Nephron (organoid): Measurements from ENCODE around the gene TPH2.
A peak's percentile ranks its signal among the peaks of the same experiment; 100 is the strongest.

Experiments
- H3K27ac Mint-ChIP-seq, 3 experiments: 2 replicates each; pipeline ENCODE4 v1.8.0; 2020; ENCODE audit warnings: mixed read lengths in 3 of 3, mild to moderate bottlenecking in 2 of 3, moderate library complexity in 1 of 3
- H3K27me3 Mint-ChIP-seq: 2 replicates; pipeline ENCODE4 v1.8.0; 2021; ENCODE audit warnings: low read depth, mild to moderate bottlenecking, moderate library complexity, mixed read lengths
- H3K36me3 Mint-ChIP-seq: 2 replicates; pipeline ENCODE4 v1.8.0; 2020; ENCODE audit warnings: low read depth, mixed read lengths
- H3K4me1 Mint-ChIP-seq: 2 replicates; pipeline ENCODE4 v1.8.0; 2020; ENCODE audit warnings: mixed read lengths
- H3K4me3 Mint-ChIP-seq, 3 experiments: 2 replicates each; pipeline ENCODE4 v1.8.0; 2020; ENCODE audit warnings: mild to moderate bottlenecking in 3 of 3, mixed read lengths in 3 of 3, moderate library complexity in 2 of 3
- H3K9me3 Mint-ChIP-seq: 2 replicates; pipeline ENCODE4 v1.8.0; 2020; ENCODE audit warnings: mixed read lengths
- CTCF ChIP-seq, 3 experiments: fragments of 200-600 bp; sonication (generic); IDR thresholded peaks; one replicate each; pipeline ENCODE4 v1.5.0; 2021; ENCODE audit warnings: antibody characterized with exemption in 3 of 3; ENCODE audit not compliant: unreplicated experiment in 3 of 3

TPH2 gene

DNA sequence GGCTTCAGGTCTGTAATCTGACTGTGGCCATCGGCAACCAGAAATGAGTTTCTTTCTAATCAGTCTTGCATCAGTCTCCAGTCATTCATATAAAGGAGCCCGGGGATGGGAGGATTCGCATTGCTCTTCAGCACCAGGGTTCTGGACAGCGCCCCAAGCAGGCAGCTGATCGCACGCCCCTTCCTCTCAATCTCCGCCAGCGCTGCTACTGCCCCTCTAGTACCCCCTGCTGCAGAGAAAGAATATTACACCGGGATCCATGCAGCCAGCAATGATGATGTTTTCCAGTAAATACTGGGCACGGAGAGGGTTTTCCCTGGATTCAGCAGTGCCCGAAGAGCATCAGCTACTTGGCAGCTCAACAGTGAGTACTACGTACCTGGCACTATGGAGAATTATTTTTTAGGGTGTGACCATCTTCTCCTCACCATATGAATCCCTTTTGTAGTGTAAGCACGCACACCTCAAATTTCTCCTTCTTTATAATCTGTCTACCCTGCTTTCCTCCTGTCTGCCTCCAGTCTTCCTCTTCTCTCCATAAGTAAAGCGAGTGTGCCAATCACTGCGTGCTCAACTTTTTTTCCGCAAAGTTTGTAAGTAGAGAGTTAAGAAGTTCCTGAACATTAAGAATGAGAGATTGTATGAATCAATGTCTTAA lies at the start of gene TPH2:
TPH2 (plus strand) TSS at position 118 of the 658 bp plus-strand sequence; CDS start at position 260, 142 bp downstream.
- H3K27ac Mint-ChIP-seq = no peak within 1 kb of the TSS
- peaks cover 9% of the 10 kb centered on the region for H3K27me3 Mint-ChIP-seq
- H3K36me3 Mint-ChIP-seq = no peaks in the 10 kb centered on the region
- peak; percentile 65 to 84 (median 67) for TF ChIP-seq CTCF (IDR thresholded peaks at IDR 0.05; ENCODE audit: unreplicated experiment in 3 of 3)
- H3K9me3 Mint-ChIP-seq = no peaks in the 10 kb centered on the region
- no peak within 1 kb of the TSS for H3K4me3 Mint-ChIP-seq
- no peaks in the 10 kb centered on the region for H3K4me1 Mint-ChIP-seq

- Mint-ChIP-seq H3K27me3 (no peaks in the 10 kb centered on the region), H3K9me3 (no peaks in the 10 kb centered on the region), H3K36me3 (peaks cover 35% of the 10 kb centered on the region), H3K4me1 (no peaks in the 10 kb centered on the region), H3K4me3 (no peak overlapping the region), H3K27ac (no peak overlapping the region)
- TF ChIP-seq CTCF (IDR thresholded peaks at IDR 0.05; ENCODE audit: unreplicated experiment in 3 of 3) = no peak
Measured at GRCh38 chr12:71890475-71890874, 48.2 kb upstream of the TPH2 start.

DNA sequence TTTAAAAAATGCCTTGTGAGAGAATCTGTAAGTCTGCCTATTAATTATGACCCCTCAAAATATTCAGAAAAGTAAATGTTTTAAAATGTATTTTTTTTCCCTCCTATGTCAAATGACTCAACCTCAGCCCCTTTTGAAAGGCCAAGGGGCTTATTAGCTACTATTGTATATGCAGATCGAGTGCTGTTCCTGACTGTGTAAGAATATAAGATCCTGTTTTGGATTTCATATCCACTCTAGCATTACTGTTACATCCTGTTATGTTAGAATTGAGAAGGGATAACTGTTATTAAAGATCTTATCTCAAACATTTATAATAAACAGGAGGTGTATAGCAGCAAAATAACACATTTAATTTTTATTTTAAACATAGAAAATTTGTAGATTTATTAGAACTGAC lies 46.6 kb upstream of the TPH2 start:
- TF ChIP-seq CTCF (IDR thresholded peaks at IDR 0.05; ENCODE audit: unreplicated experiment in 3 of 3) = no peak
- Mint-ChIP-seq H3K4me3 (no peak overlapping the region), H3K27ac (no peak overlapping the region), H3K4me1 (no peaks in the 10 kb centered on the region), H3K9me3 (no peaks in the 10 kb centered on the region), H3K27me3 (no peaks in the 10 kb centered on the region), H3K36me3 (peaks cover 36% of the 10 kb centered on the region)

DNA sequence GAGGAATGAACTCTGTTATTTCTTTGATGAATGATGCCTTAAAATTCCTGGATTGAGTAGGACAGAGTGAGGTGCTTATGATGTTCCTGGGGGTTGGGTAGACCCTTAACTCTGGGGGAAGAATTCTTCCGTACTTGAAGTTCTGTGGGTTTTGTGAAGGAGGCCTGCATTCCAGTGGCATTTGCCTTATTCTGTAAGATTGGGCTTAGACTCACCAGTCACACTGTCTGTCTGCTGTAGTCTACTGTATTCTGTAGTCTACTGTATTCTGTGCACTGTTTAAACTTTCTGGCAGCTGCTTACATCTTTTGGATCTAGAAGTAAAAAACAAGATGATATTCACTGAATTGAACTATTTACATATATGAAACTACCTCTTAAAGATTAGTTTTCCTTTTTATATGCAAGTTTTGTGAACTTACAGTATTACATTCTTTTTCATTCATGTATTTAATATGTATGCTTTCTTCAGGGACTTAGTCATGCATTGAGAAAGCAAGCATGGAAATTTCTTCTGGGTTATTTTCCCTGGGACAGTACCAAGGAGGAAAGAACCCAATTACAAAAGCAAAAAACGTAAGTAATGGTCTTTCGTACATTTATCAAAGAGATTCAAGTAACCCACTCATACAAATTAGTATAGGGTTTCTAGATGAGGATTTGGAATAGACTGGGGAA lies 42.3 kb upstream of the TPH2 start:
- Mint-ChIP-seq H3K4me1 (no peaks in the 10 kb centered on the region), H3K27me3 (no peaks in the 10 kb centered on the region), H3K9me3 (no peaks in the 10 kb centered on the region), H3K4me3 (no peak overlapping the region), H3K27ac (no peak overlapping the region), H3K36me3 (peaks cover 44% of the 10 kb centered on the region)
- no peak for TF ChIP-seq CTCF (IDR thresholded peaks at IDR 0.05; ENCODE audit: unreplicated experiment in 3 of 3)

- Mint-ChIP-seq H3K9me3 (no peaks in the 10 kb centered on the region), H3K27ac (no peak overlapping the region), H3K27me3 (no peaks in the 10 kb centered on the region), H3K36me3 (peaks cover 67% of the 10 kb centered on the region), H3K4me1 (no peaks in the 10 kb centered on the region), H3K4me3 (no peak overlapping the region)
- peak in 1 of 3 experiments; percentile 8 for TF ChIP-seq CTCF (IDR thresholded peaks at IDR 0.05; ENCODE audit: unreplicated experiment in 3 of 3)
Measured at GRCh38 chr12:71900091-71900490, 38.6 kb upstream of the TPH2 start.

- H3K4me3 Mint-ChIP-seq = no peak overlapping the region
- no peak for TF ChIP-seq CTCF (IDR thresholded peaks at IDR 0.05; ENCODE audit: unreplicated experiment in 3 of 3)
- H3K9me3 Mint-ChIP-seq = peaks cover 4% of the 10 kb centered on the region
- peaks cover 74% of the 10 kb centered on the region for H3K36me3 Mint-ChIP-seq
- H3K4me1 Mint-ChIP-seq = no peaks in the 10 kb centered on the region
- H3K27ac Mint-ChIP-seq = no peak overlapping the region
- no peaks in the 10 kb centered on the region for H3K27me3 Mint-ChIP-seq
Measured at GRCh38 chr12:71904629-71905028, 34.0 kb upstream of the TPH2 start.
